GM12875 (cell line): Measurements from ENCODE around the gene MRPL12.
"Not testable (repeated sequence)": the region's sequence is repeated elsewhere in the genome, so short reads cannot be mapped to it uniquely, and the experiment has no call there.

Experiments used
- H3K4me3 ChIP-seq: one replicate; pipeline ENCODE4 v1.5.1; 2011; ENCODE audit warnings: low read depth, low read length, control low read depth
- TF ChIP-seq, protein P1 (sequence below): IDR thresholded peaks from 2 replicates; pipeline ENCODE4 v1.5.1; 2011; ENCODE audit warnings: low read depth, mild to moderate bottlenecking, control low read depth, inconsistent platforms, low read length, moderate library complexity, borderline replicate concordance; ENCODE audit not compliant: insufficient read depth

The MRPL12 gene

GRCh38 chr17:81733507-81734404 is 30.6 kb downstream of the MRPL12 start:
- TF ChIP-seq, protein P1, sequence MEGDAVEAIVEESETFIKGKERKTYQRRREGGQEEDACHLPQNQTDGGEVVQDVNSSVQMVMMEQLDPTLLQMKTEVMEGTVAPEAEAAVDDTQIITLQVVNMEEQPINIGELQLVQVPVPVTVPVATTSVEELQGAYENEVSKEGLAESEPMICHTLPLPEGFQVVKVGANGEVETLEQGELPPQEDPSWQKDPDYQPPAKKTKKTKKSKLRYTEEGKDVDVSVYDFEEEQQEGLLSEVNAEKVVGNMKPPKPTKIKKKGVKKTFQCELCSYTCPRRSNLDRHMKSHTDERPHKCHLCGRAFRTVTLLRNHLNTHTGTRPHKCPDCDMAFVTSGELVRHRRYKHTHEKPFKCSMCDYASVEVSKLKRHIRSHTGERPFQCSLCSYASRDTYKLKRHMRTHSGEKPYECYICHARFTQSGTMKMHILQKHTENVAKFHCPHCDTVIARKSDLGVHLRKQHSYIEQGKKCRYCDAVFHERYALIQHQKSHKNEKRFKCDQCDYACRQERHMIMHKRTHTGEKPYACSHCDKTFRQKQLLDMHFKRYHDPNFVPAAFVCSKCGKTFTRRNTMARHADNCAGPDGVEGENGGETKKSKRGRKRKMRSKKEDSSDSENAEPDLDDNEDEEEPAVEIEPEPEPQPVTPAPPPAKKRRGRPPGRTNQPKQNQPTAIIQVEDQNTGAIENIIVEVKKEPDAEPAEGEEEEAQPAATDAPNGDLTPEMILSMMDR, result peak; percentile 95
- H3K4me3 ChIP-seq, result no peak overlapping the region

DNA sequence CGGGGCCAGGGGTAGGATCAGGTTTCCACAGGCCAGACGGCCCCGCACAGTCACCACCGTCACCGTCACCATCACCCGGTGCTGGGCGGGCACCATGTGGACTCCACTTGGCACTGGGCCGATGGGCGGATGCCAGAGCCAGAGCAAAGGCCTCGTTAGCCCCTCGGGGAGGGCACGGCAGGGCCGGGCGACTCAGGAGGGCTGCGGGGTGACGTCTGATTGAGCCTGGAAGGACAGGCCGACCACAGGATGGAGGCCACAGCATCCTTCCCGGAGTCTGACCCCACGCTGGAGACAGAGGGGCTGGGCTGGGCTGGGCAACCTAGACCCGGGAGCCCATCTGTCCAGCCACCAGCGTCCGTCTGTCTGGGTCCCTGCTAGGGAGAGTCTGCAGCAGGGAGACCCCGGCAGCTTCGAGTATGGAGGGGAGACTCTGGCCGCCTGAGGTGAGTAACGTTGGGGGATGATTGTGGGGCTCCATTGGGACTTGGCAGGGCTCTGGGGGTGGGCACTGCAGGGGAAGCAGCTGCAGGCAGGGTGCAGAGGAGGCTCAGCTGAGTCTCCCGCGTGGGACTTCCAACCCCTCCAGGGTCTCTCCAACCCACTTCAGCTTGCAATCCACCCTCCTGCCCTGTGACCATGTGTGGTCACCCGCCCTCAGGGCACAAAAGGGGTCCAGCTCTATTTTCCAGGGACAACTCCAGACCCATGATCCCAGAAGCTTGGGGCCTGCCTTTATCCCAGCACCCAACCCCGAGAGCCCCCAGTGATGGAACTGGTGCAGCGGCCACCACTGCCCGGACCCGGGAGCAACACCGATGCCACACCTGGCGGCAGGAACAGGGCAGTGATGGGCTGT is 31.5 kb downstream of the MRPL12 start:
- TF ChIP-seq, protein P1, result no peak
- H3K4me3 ChIP-seq, result no peak overlapping the region

DNA sequence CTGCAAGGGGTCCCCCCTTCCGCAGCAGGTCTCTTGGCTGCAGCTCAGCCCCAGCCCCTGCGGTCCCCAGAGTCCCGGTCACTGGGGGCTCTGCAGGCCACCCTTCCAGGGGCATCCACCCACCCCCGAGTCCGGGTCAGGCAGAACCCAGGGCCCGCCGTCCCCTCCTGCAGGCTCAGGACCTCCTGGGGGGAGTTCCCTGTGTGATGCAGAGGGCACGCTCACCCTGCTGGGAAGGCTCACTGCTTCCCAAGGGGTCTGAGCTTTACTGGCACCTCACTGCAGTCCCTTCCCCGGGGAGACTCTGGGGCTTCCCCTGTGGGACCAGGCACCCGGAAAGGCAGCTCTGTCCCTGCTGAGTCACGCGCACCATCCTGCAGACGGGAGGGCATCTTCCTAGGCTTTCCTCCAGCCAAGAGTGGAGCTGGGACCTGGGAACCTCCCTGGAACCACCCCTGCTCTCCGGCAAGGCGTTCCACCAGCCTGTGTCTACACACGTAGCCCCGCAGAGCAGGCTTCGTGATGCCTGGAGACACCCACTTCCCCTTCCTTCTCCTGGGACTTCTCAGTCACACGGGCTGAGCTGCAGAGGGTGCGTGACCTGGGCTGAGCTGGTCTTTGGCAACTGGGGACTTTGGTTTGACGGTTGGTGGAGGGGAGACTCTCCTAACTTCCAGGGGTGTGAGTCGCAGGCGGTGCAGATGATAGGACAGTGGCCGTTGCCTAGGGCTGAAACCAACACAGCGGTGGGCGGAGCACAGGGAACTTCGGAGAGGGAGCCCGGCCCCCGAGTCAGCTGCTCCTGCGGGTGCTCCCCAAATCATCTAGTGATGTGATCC is 32.3 kb downstream of the MRPL12 start:
- H3K4me3 ChIP-seq, result no peak overlapping the region
- TF ChIP-seq, protein P1, result no peak

DNA sequence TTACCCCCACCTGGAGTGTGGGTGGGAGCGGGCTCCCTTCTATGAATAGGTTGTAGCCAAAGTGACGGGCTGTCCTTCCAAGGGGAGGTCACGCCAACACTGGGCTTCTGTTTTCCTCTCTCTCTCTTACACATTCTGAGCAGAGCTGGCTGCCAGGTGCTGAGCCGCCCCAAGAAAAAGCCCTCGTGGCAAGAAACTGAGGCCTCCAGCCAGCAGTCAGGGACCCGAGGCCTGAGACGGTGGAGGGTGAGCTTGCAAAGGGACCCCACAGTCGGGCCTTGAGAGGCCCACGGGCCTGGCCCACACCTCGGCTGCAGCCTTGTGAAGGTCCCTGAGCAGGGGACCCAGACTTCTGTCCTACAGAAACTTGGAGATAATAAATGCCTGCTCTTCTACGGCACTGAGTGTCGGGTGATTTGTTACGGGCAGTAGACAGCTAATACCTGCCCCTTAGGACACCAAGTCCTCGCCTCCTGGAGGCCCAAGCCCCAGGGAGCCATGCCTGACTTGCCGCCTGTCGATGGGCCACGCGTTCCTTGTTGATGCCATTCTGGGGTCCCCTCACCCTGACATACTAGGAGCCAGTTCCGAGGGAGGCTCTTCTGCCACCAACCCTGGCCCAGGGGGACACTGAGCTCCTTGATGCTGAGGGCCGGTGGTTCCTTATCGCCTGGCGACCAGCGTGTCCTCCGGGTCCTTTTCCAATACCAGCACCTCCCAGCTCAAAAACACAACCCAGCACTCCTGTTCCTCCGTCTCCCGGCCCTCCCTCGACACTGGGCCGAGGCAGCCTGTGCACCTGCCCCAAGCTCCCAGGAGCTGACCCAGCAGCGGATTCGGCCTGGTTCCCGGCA is 35.0 kb downstream of the MRPL12 start:
- H3K4me3 ChIP-seq, result no peak overlapping the region
- TF ChIP-seq, protein P1, result no peak

DNA sequence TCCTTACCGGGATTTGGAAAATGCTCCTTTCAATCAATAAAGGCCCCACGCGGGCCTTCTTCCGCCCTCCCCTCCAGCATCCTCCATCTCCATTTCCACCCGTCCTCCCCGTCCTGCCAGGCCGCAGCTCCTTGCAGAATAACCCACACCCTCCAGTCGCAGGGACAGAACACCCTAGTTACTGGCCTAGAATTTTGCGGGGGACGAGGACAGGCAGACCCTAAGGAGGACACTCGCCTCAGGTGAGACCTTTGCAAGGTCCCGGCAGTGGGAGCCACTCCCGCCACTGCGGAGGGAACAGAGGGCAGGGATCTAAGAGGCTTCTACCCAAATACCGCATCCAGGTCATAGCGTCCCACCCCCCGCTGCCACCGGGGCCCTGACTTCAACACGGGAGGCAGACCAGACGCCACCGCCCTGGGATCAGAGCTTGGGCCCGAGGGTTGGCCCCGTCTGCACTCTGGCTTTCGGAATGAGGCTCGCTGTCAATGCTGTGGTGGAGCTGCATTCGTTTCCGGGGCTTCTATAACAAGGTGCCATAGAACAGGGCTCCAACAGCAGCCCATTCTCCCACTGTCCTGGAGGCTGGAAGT is 35.7 kb downstream of the MRPL12 start:
- TF ChIP-seq, protein P1, result no peak
- no peak overlapping the region for H3K4me3 ChIP-seq

DNA sequence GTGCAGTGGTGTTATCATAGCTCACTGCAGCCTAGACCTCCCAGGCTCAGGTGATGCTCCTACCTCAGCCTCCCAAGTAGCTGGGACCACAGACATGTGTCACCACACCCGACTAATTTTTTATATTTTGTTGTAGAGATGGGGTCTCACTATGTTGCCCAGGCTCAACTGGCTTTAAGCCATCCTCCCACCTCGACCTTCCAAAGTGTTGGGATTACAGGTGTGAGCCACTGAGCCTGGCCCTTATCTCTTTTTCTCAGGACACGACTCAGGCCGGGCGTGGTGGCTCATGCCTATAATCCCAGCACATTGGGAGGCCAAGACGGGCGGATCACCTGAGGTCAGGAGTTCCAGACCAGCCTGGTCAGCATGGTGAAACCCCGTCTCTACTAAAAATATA is 36.4 kb downstream of the MRPL12 start:
- H3K4me3 ChIP-seq, result not testable (repeated sequence)
